ENCODE results near the gene GRB7.
A peak's percentile ranks its signal among the peaks of the same experiment; 100 is the strongest.

Gene GRB7

DNA sequence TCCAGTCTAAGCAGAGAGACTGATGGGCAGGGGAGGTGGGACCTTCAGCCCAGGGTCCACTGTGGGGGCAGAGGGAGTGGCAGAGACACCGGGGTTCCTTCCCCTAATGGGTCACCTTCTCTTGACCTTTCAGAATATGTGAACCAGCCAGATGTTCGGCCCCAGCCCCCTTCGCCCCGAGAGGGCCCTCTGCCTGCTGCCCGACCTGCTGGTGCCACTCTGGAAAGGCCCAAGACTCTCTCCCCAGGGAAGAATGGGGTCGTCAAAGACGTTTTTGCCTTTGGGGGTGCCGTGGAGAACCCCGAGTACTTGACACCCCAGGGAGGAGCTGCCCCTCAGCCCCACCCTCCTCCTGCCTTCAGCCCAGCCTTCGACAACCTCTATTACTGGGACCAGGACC lies 10.2 kb upstream of the GRB7 start:
- Histone ChIP-seq H3K9me3 (ENCODE audit: insufficient read depth, low read length) (no peaks in the 10 kb centered on the region), H3K27ac (ENCODE audit: low read length) (no peak overlapping the region), H4K20me1 (ENCODE audit: insufficient read depth, low read length) (no peaks in the 10 kb centered on the region), H3K79me2 (ENCODE audit: low read length) (peaks cover 10% of the 10 kb centered on the region), H3K9ac (ENCODE audit: low read length) (no peak overlapping the region), H3K4me3 (ENCODE audit: low read length) (no peak overlapping the region), H3K27me3 (ENCODE audit: low read depth, low read length) (no peaks in the 10 kb centered on the region), H3K4me2 (ENCODE audit: low read length) (no peak overlapping the region), H3K36me3 (replicated peaks; ENCODE audit: low read depth, low read length) (peaks cover 14% of the 10 kb centered on the region), H3K4me1 (ENCODE audit: low read length) (peaks cover 12% of the 10 kb centered on the region), H2AFZ (ENCODE audit: low read depth, low read length) (no peak overlapping the region)
- TF ChIP-seq CTCF (IDR thresholded peaks at IDR 0.05; ENCODE audit: low read depth, low read length): no peak
- no peak for TF ChIP-seq EZH2phosphoT487 (IDR thresholded peaks at IDR 0.05; ENCODE audit: low read depth)

- peaks cover 6% of the 10 kb centered on the region for H3K4me1 ChIP-seq (ENCODE audit: low read length)
- no peak overlapping the region for H2AFZ ChIP-seq (ENCODE audit: low read depth, low read length)
- H3K36me3 ChIP-seq (replicated peaks; ENCODE audit: low read depth, low read length): peaks cover 14% of the 10 kb centered on the region
- H4K20me1 ChIP-seq (ENCODE audit: insufficient read depth, low read length): no peaks in the 10 kb centered on the region
- H3K9me3 ChIP-seq (ENCODE audit: insufficient read depth, low read length): no peaks in the 10 kb centered on the region
- peak overlapping the region; percentile 95 for H3K9ac ChIP-seq (ENCODE audit: low read length)
- TF ChIP-seq EZH2phosphoT487 (IDR thresholded peaks at IDR 0.05; ENCODE audit: low read depth) (no peak), CTCF (IDR thresholded peaks at IDR 0.05; ENCODE audit: low read depth, low read length) (no peak)
- no peak overlapping the region for H3K27ac ChIP-seq (ENCODE audit: low read length)
- no peaks in the 10 kb centered on the region for H3K27me3 ChIP-seq (ENCODE audit: low read depth, low read length)
- peak overlapping the region; percentile 99 for H3K4me2 ChIP-seq (ENCODE audit: low read length)
- peak overlapping the region; percentile 98 for H3K4me3 ChIP-seq (ENCODE audit: low read length)
- peaks cover 10% of the 10 kb centered on the region for H3K79me2 ChIP-seq (ENCODE audit: low read length)
Observed at GRCh38 chr17:39729280-39729851, 8.4 kb upstream of the GRB7 start.

DNA sequence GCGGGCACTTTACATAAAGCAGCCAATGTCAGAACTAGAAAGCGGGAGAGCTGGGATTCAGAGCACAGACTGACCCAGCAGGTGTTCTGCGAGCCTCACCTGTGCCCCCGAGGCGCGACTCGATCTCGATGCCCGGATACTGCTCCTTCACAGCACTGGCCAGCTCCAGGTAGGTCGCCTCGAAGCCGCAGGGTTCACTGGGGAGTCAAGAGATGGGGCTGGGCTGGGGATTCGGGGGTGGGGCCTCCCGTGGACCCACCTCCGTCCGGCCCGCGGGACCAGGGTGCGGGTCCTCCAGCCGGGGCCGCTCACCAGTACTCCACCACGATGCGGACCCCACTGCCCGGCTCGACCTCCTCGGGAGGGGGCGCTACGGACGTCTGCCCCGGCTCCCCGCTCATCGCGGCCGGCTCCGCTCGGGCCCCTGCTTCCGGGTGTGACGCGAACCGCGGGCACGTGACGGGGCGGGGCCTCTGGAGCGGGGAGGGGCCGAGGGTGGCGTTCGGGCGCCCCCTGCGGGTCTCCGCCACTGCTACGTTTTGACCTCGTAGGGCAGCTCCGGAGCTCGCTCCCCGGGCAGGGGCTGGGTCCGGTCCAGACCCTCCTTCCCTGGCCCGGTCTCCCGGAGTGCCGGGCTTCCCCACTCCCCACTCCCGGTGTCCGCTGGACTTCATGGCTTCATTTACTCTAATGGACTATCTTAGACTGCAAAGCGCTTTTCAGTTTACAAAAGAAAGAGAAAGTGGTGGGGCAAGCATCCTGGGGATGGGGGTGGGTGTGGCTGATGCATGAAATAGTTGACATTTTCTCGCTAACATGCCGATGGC lies 7.4 kb upstream of the GRB7 start, which contains the start of gene MIEN1:
TSS of gene MIEN1 (minus strand) at position 438 of the 827 bp plus-strand sequence. CDS start at position 401, 37 bp downstream.
- Histone ChIP-seq H4K20me1 (ENCODE audit: insufficient read depth, low read length) (no peaks in the 10 kb centered on the region), H3K27me3 (ENCODE audit: low read depth, low read length) (no peaks in the 10 kb centered on the region), H3K4me1 (ENCODE audit: low read length) (peaks cover 6% of the 10 kb centered on the region), H3K9me3 (ENCODE audit: insufficient read depth, low read length) (no peaks in the 10 kb centered on the region), H2AFZ (ENCODE audit: low read depth, low read length) (peak within 1 kb of the TSS; percentile 77), H3K9ac (ENCODE audit: low read length) (peak within 1 kb of the TSS; percentile 95), H3K36me3 (replicated peaks; ENCODE audit: low read depth, low read length) (peaks cover 14% of the 10 kb centered on the region), H3K4me3 (ENCODE audit: low read length) (peak within 1 kb of the TSS; percentile 98), H3K4me2 (ENCODE audit: low read length) (peak within 1 kb of the TSS; percentile 99), H3K79me2 (ENCODE audit: low read length) (peaks cover 10% of the 10 kb centered on the region), H3K27ac (ENCODE audit: low read length) (peak within 1 kb of the TSS; percentile 59)
- TF ChIP-seq CTCF (IDR thresholded peaks at IDR 0.05; ENCODE audit: low read depth, low read length): peak; percentile 73
- no peak for TF ChIP-seq EZH2phosphoT487 (IDR thresholded peaks at IDR 0.05; ENCODE audit: low read depth)

GRCh38 chr17:39732586-39732985 lies 5.2 kb upstream of the GRB7 start:
- H4K20me1 ChIP-seq (ENCODE audit: insufficient read depth, low read length): no peaks in the 10 kb centered on the region
- H3K4me3 ChIP-seq (ENCODE audit: low read length): no peak overlapping the region
- no peak overlapping the region for H3K4me2 ChIP-seq (ENCODE audit: low read length)
- peaks cover 10% of the 10 kb centered on the region for H3K79me2 ChIP-seq (ENCODE audit: low read length)
- peaks cover 14% of the 10 kb centered on the region for H3K36me3 ChIP-seq (replicated peaks; ENCODE audit: low read depth, low read length)
- no peaks in the 10 kb centered on the region for H3K9me3 ChIP-seq (ENCODE audit: insufficient read depth, low read length)
- H3K4me1 ChIP-seq (ENCODE audit: low read length): peaks cover 8% of the 10 kb centered on the region
- H3K9ac ChIP-seq (ENCODE audit: low read length): no peak overlapping the region
- no peak overlapping the region for H3K27ac ChIP-seq (ENCODE audit: low read length)
- TF ChIP-seq EZH2phosphoT487 (IDR thresholded peaks at IDR 0.05; ENCODE audit: low read depth): no peak
- TF ChIP-seq CTCF (IDR thresholded peaks at IDR 0.05; ENCODE audit: low read depth, low read length): no peak
- H3K27me3 ChIP-seq (ENCODE audit: low read depth, low read length): peaks cover 8% of the 10 kb centered on the region
- H2AFZ ChIP-seq (ENCODE audit: low read depth, low read length): no peak overlapping the region
